ENCODE results near the gene MED25.

The MED25 gene

GRCh38 chr19:49858088-49858985 lies 40.2 kb downstream of the MED25 start:
- DNase-seq (ENCODE audit: low spot score): no peak
- Mint-ChIP-seq H3K36me3 (ENCODE audit: low read depth) (peaks cover 23% of the 10 kb centered on the region), H3K4me1 (ENCODE audit: low read depth) (no peaks in the 10 kb centered on the region), H3K27ac (no peak overlapping the region), H3K4me3 (no peak overlapping the region), H3K27me3 (ENCODE audit: low read depth) (no peaks in the 10 kb centered on the region), H3K9me3 (no peaks in the 10 kb centered on the region)

GRCh38 chr19:49859682-49860335 lies 41.7 kb downstream of the MED25 start:
- peaks cover under 1% of the 10 kb centered on the region for H3K4me1 Mint-ChIP-seq (ENCODE audit: low read depth)
- H3K36me3 Mint-ChIP-seq (ENCODE audit: low read depth): peaks cover 35% of the 10 kb centered on the region
- no peak overlapping the region for H3K27ac Mint-ChIP-seq
- H3K9me3 Mint-ChIP-seq: no peaks in the 10 kb centered on the region
- no peak for DNase-seq (ENCODE audit: low spot score)
- H3K4me3 Mint-ChIP-seq: no peak overlapping the region
- H3K27me3 Mint-ChIP-seq (ENCODE audit: low read depth): no peaks in the 10 kb centered on the region

- Mint-ChIP-seq H3K27ac (no peak overlapping the region), H3K27me3 (ENCODE audit: low read depth) (no peaks in the 10 kb centered on the region)
These were observed 42.4 kb downstream of the MED25 start for GRCh38 chr19:49860336-49861102.

GRCh38 chr19:49861107-49861506 lies 43.0 kb downstream of the MED25 start:
- peaks cover 40% of the 10 kb centered on the region for H3K36me3 Mint-ChIP-seq (ENCODE audit: low read depth)
- peaks cover 11% of the 10 kb centered on the region for H3K4me1 Mint-ChIP-seq (ENCODE audit: low read depth)
- no peak for DNase-seq (ENCODE audit: low spot score)
- H3K9me3 Mint-ChIP-seq: no peaks in the 10 kb centered on the region
- no peak overlapping the region for H3K4me3 Mint-ChIP-seq
- no peaks in the 10 kb centered on the region for H3K27me3 Mint-ChIP-seq (ENCODE audit: low read depth)
- H3K27ac Mint-ChIP-seq: no peak overlapping the region

More at GRCh38 chr19:49860336-49861102, 42.4 kb downstream of the MED25 start:
- DNase-seq (ENCODE audit: low spot score): no peak
- Mint-ChIP-seq H3K4me1 (ENCODE audit: low read depth) (peaks cover 6% of the 10 kb centered on the region), H3K9me3 (no peaks in the 10 kb centered on the region), H3K36me3 (ENCODE audit: low read depth) (peaks cover 38% of the 10 kb centered on the region), H3K4me3 (no peak overlapping the region)

GRCh38 chr19:49861541-49862378 lies 43.7 kb downstream of the MED25 start:
- no peak overlapping the region for H3K4me3 Mint-ChIP-seq
- DNase-seq (ENCODE audit: low spot score): no peak
- H3K27ac Mint-ChIP-seq: peak overlapping the region; percentile 31
- peaks cover 17% of the 10 kb centered on the region for H3K4me1 Mint-ChIP-seq (ENCODE audit: low read depth)
- peaks cover 43% of the 10 kb centered on the region for H3K36me3 Mint-ChIP-seq (ENCODE audit: low read depth)
- H3K9me3 Mint-ChIP-seq: no peaks in the 10 kb centered on the region
- no peaks in the 10 kb centered on the region for H3K27me3 Mint-ChIP-seq (ENCODE audit: low read depth)

- H3K27me3 Mint-ChIP-seq (ENCODE audit: low read depth): no peaks in the 10 kb centered on the region
- no peak for DNase-seq (ENCODE audit: low spot score)
- H3K36me3 Mint-ChIP-seq (ENCODE audit: low read depth): peaks cover 44% of the 10 kb centered on the region
- no peaks in the 10 kb centered on the region for H3K9me3 Mint-ChIP-seq
- no peak overlapping the region for H3K4me3 Mint-ChIP-seq
- H3K27ac Mint-ChIP-seq: no peak overlapping the region
- peaks cover 21% of the 10 kb centered on the region for H3K4me1 Mint-ChIP-seq (ENCODE audit: low read depth)
These were observed 44.5 kb downstream of the MED25 start for GRCh38 chr19:49862391-49863253.

- Mint-ChIP-seq H3K27ac (no peak overlapping the region), H3K36me3 (ENCODE audit: low read depth) (peaks cover 44% of the 10 kb centered on the region), H3K4me3 (no peak overlapping the region), H3K27me3 (ENCODE audit: low read depth) (no peaks in the 10 kb centered on the region), H3K4me1 (ENCODE audit: low read depth) (peaks cover 21% of the 10 kb centered on the region), H3K9me3 (no peaks in the 10 kb centered on the region)
- no peak for DNase-seq (ENCODE audit: low spot score)
These were observed 45.3 kb downstream of the MED25 start for GRCh38 chr19:49863254-49863934.

GRCh38 chr19:49863935-49864320 lies 45.8 kb downstream of the MED25 start:
- no peak for DNase-seq (ENCODE audit: low spot score)
- Mint-ChIP-seq H3K9me3 (no peaks in the 10 kb centered on the region), H3K27me3 (ENCODE audit: low read depth) (no peaks in the 10 kb centered on the region), H3K4me1 (ENCODE audit: low read depth) (peaks cover 24% of the 10 kb centered on the region), H3K36me3 (ENCODE audit: low read depth) (peaks cover 41% of the 10 kb centered on the region), H3K4me3 (no peak overlapping the region), H3K27ac (no peak overlapping the region)

- no peak overlapping the region for H3K27ac Mint-ChIP-seq
- H3K27me3 Mint-ChIP-seq (ENCODE audit: low read depth): no peaks in the 10 kb centered on the region
- no peaks in the 10 kb centered on the region for H3K9me3 Mint-ChIP-seq
- H3K4me3 Mint-ChIP-seq: no peak overlapping the region
- H3K4me1 Mint-ChIP-seq (ENCODE audit: low read depth): peaks cover 24% of the 10 kb centered on the region
- peaks cover 37% of the 10 kb centered on the region for H3K36me3 Mint-ChIP-seq (ENCODE audit: low read depth)
- DNase-seq (ENCODE audit: low spot score): no peak
These were observed 46.8 kb downstream of the MED25 start for GRCh38 chr19:49864890-49865289.

GRCh38 chr19:49866933-49867782 lies 49.1 kb downstream of the MED25 start, which contains the start of gene PNKP:
Gene PNKP (minus strand): TSS chr19:49867576. CDS start chr19:49867204, 372 bp downstream.
- Mint-ChIP-seq H3K27ac (peak within 1 kb of the TSS; percentile 100), H3K4me3 (no peak within 1 kb of the TSS), H3K9me3 (no peaks in the 10 kb centered on the region), H3K27me3 (ENCODE audit: low read depth) (no peaks in the 10 kb centered on the region), H3K36me3 (ENCODE audit: low read depth) (peaks cover 34% of the 10 kb centered on the region), H3K4me1 (ENCODE audit: low read depth) (peaks cover 31% of the 10 kb centered on the region)
- peak; percentile 89 for DNase-seq (ENCODE audit: low spot score)

- H3K4me1 Mint-ChIP-seq (ENCODE audit: low read depth): peaks cover 31% of the 10 kb centered on the region
- peaks cover 27% of the 10 kb centered on the region for H3K36me3 Mint-ChIP-seq (ENCODE audit: low read depth)
- H3K27ac Mint-ChIP-seq: no peak overlapping the region
These were observed 51.0 kb downstream of the MED25 start for GRCh38 chr19:49869009-49869483.

More at GRCh38 chr19:49869009-49869483, 51.0 kb downstream of the MED25 start:
- Mint-ChIP-seq H3K9me3 (no peaks in the 10 kb centered on the region), H3K27me3 (ENCODE audit: low read depth) (no peaks in the 10 kb centered on the region), H3K4me3 (no peak overlapping the region)
- no peak for DNase-seq (ENCODE audit: low spot score)
